Progenitor cell of endocrine pancreas (in vitro differentiated cells): ENCODE results near the gene RIMKLB. TPM values are rescaled to one million over a fixed set of nuclear protein-coding genes. Genes with fewer than 3 reads are reported as not detected.

Source experiments
- DNase-seq: peaks from one replicate; pipeline ENCODE4 v3.0.0; 2021; ENCODE audit warnings: low spot score; ENCODE audit not compliant: unreplicated experiment
- H3K27ac Mint-ChIP-seq: 2 replicates; pipeline ENCODE4 v1.8.0; 2021; ENCODE audit warnings: mild to moderate bottlenecking, moderate library complexity, mixed read lengths
- H3K27me3 Mint-ChIP-seq: 2 replicates; pipeline ENCODE4 v1.8.0; 2021; ENCODE audit warnings: mixed read lengths
- H3K36me3 Mint-ChIP-seq: 2 replicates; pipeline ENCODE4 v1.8.0; 2022; ENCODE audit warnings: mixed read lengths; ENCODE audit not compliant: insufficient read depth
- H3K4me1 Mint-ChIP-seq: 2 replicates; pipeline ENCODE4 v1.8.0; 2021; ENCODE audit warnings: low read depth, mixed read lengths
- H3K4me3 Mint-ChIP-seq: 2 replicates; pipeline ENCODE4 v1.8.0; 2021; ENCODE audit warnings: low read depth, mild to moderate bottlenecking, moderate library complexity, mixed read lengths
- H3K9me3 Mint-ChIP-seq: 2 replicates; pipeline ENCODE4 v1.8.0; 2021; ENCODE audit warnings: low read depth, mixed read lengths
- total RNA-seq: library from RNA; stranded (reverse); gene quantifications from 2 replicates; pipeline ENCODE4 v1.2.1, GENCODE V29; 2021
- TF ChIP-seq, protein P1 (sequence below): fragments of 200-600 bp; sonication (generic); IDR thresholded peaks from one replicate; pipeline ENCODE4 v1.5.0; 2021; ENCODE audit warnings: antibody characterized with exemption, mild to moderate bottlenecking; ENCODE audit not compliant: unreplicated experiment

Gene RIMKLB
- total RNA-seq, 1 donor from 2014 or later, result 154 TPM

DNA sequence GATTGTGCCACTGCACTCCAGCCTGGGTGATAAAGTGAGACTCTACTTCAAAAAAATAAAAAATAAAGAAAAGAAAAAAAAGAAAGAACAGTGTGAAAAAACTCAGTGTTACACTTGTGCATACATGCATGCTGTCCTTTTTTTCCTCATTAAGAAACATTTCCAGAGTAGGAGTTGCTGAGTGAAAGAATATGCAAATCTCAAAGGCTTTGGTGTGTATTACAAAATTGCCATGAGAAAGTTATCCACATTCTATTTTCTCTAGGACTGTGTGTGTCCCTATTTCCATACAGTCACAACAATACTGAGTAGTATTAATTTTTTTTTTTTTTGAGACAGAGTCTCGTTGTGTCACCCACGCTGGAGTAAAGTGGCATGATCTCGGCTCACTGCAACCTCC lies 123.8 kb downstream of the RIMKLB start:
- TF ChIP-seq, protein P1, sequence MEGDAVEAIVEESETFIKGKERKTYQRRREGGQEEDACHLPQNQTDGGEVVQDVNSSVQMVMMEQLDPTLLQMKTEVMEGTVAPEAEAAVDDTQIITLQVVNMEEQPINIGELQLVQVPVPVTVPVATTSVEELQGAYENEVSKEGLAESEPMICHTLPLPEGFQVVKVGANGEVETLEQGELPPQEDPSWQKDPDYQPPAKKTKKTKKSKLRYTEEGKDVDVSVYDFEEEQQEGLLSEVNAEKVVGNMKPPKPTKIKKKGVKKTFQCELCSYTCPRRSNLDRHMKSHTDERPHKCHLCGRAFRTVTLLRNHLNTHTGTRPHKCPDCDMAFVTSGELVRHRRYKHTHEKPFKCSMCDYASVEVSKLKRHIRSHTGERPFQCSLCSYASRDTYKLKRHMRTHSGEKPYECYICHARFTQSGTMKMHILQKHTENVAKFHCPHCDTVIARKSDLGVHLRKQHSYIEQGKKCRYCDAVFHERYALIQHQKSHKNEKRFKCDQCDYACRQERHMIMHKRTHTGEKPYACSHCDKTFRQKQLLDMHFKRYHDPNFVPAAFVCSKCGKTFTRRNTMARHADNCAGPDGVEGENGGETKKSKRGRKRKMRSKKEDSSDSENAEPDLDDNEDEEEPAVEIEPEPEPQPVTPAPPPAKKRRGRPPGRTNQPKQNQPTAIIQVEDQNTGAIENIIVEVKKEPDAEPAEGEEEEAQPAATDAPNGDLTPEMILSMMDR, result no peak
- peaks cover 16% of the 10 kb centered on the region for H3K27me3 Mint-ChIP-seq
- no peak for DNase-seq
- H3K36me3 Mint-ChIP-seq, result no peaks in the 10 kb centered on the region
- no peak overlapping the region for H3K27ac Mint-ChIP-seq
- no peak overlapping the region for H3K4me3 Mint-ChIP-seq
- H3K9me3 Mint-ChIP-seq, result peaks cover 10% of the 10 kb centered on the region
- peaks cover 7% of the 10 kb centered on the region for H3K4me1 Mint-ChIP-seq

DNA sequence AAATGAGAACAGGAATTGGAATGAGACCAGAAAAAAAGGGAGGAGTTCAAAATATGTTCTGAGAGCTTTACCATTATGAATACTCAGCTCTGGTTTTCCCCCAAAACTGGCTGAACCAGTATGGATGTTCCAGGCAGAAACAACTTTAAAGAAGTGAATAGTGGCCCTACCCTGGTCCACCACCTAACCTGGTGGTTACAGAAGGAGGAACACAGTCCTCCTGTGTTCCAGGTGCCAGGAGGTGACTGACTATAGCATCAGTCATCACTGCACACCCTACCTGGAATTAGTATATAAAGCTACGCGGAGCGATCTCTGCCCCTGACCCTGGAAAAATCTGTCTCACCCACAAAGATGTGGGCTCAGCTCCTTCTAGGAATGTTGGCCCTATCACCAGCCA lies 124.5 kb downstream of the RIMKLB start, which contains the start of gene A2ML1:
Gene A2ML1, plus strand, starts transcription at position 324 of the 400 bp plus-strand sequence. Its CDS starts 31 bp downstream, at position 355.
- peaks cover 1% of the 10 kb centered on the region for H3K36me3 Mint-ChIP-seq
- no peak for DNase-seq

DNA sequence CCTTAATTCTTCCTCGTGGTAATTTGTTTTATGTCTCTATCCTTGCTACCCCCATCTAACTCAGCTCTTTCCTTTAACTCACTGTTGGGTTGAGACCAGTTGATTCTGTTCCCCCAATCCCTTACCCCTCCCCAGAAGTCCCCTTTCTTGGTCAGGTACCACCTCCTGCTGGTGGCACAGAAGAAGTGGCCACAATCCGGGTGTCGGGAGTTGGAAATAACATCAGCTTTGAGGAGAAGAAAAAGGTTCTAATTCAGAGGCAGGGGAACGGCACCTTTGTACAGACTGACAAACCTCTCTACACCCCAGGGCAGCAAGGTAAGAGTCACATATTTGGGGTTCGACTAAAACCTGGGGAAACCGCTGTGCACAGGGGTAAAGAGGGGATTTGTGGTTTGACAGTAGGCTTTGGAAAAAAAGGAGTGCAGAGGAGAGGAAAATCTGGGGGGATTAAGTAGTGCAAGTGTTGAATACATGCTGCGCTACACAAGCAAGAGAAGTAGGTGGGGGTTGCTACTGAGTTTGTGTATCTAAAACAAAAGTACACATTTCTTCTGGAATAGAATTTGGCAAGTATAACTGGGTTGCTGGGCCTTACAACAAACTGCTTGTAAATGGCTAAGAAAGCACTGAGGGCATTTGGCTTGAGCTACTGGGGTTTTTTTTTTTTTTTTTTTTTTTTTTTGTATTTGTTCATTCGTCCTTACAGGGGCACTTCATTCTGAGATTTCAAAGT lies 125.9 kb downstream of the RIMKLB start:
- Mint-ChIP-seq H3K9me3 (peaks cover 10% of the 10 kb centered on the region), H3K4me1 (peaks cover 7% of the 10 kb centered on the region), H3K36me3 (peaks cover 1% of the 10 kb centered on the region), H3K27ac (no peak overlapping the region), H3K27me3 (peaks cover 16% of the 10 kb centered on the region), H3K4me3 (no peak overlapping the region)
- peak; percentile 34 for DNase-seq
- TF ChIP-seq, protein P1, result peak; percentile 70

More for the DNA sequence above, 124.5 kb downstream of the RIMKLB start, which contains the start of gene A2ML1:
- H3K4me3 Mint-ChIP-seq, result no peak within 1 kb of the TSS
- H3K27ac Mint-ChIP-seq, result no peak within 1 kb of the TSS
- peaks cover 16% of the 10 kb centered on the region for H3K27me3 Mint-ChIP-seq
- H3K4me1 Mint-ChIP-seq, result peaks cover 7% of the 10 kb centered on the region
- TF ChIP-seq, protein P1, result no peak
- H3K9me3 Mint-ChIP-seq, result peaks cover 10% of the 10 kb centered on the region

DNA sequence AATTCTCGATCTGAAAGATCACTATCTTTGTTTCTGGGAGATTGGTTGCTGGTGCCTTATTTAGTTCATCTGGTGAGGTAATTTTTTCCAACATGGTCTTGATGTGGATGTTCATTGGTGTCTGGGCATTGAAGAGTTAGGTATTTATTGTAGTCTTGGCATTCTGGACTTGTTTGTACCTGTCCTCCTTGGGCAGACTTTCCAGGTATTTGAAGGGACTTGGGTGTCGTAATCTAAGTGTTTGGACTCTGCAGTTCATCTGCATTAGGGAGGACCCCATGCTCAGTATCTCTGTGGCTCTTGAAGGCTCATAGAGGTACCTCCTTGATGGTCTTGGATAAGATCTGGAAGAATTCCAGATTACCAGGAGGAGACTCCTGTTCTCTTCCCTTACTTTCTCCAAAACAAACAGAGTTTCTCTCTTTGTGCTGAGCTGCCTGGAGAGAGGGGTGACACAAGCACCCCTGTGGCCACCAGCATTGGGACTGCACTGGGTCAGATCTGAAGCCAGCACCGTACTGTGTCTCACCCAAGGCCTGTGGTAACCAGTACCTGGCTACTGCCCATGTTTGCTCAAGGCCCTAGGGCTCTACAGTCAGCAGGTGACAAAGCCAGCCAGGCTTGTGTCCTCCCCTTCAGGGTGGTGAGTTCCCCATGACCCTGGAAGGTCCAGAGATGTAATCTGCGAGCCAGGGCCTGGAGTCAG lies 129.9 kb downstream of the RIMKLB start:
- TF ChIP-seq, protein P1, result no peak
- Mint-ChIP-seq H3K4me1 (peaks cover 8% of the 10 kb centered on the region), H3K36me3 (peaks cover 1% of the 10 kb centered on the region), H3K9me3 (peaks cover 10% of the 10 kb centered on the region), H3K27me3 (peaks cover 10% of the 10 kb centered on the region), H3K27ac (no peak overlapping the region), H3K4me3 (no peak overlapping the region)
- DNase-seq, result no peak

DNA sequence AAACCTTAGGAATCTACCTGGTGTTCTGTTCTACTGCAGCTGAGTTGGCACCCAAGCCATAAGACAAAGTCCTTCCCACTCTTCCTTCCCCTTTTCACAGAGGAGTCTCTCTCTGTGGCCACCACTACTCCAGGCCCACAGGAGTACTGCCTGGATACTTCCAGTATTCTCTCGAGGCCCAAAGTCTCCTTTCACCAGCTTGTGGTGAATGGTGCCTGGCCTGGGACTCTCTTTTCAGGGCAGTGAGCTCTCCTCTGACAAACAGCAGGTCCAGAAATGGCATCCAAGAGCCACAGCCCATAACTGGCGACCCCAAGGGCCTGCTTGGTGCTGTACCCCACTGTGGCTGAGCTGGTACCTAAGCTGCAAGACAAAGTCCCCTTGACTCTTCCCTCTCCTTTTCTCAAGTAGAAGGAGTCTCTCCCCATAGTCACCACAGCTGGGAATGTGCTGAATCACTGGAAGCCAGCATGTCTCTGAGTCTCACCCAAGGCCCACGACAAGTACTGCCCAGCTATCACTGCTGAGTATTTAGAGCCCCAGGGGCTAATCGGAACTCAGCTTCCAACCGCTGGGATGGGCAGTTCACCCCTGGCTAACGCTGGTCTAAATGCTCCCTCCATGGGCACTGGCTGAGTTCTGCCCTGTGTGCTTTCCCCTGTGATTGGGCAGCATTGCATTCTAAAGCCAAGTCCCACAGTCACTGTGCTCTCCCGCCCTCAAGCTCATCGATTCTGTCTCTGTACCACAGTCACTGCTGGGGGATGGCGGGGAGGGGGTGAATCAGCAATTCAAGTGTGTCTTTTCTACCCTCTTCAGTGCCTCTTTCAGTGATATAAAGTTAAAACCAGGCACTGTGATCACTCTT lies 130.7 kb downstream of the RIMKLB start:
- TF ChIP-seq, protein P1, result no peak
- Mint-ChIP-seq H3K9me3 (peaks cover 10% of the 10 kb centered on the region), H3K4me1 (peaks cover 6% of the 10 kb centered on the region), H3K27ac (peak overlapping the region; percentile 87), H3K27me3 (peaks cover 3% of the 10 kb centered on the region), H3K4me3 (no peak overlapping the region), H3K36me3 (peaks cover 1% of the 10 kb centered on the region)
- DNase-seq, result no peak
